ENCODE results near the gene NT5C3B.

NT5C3B gene

DNA sequence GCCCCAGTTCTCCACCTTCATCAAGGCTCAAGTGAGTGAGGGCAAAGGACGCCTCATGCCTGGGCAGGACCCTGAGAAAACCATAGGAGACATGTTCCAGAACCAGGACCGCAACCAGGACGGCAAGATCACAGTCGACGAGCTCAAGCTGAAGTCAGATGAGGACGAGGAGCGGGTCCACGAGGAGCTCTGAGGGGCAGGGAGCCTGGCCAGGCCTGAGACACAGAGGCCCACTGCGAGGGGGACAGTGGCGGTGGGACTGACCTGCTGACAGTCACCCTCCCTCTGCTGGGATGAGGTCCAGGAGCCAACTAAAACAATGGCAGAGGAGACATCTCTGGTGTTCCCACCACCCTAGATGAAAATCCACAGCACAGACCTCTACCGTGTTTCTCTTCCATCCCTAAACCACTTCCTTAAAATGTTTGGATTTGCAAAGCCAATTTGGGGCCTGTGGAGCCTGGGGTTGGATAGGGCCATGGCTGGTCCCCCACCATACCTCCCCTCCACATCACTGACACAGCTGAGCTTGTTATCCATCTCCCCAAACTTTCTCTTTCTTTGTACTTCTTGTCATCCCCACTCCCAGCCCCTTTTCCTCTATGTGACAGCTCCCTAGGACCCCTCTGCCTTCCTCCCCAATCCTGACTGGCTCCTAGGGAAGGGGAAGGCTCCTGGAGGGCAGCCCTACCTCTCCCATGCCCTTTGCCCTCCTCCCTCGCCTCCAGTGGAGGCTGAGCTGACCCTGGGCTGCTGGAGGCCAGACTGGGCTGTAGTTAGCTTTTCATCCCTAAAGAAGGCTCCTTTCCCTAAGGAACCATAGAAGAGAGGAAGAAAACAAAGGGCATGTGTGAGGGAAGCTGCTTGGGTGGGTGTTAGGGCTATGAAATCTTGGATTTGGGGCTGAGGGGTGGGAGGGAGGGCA lies 13.6 kb downstream of the NT5C3B start:
- H3K36me3 ChIP-seq (ENCODE audit: control insufficient read depth in 2 of 2, insufficient read depth in 1 of 2, low read length in 2 of 2) = peaks cover 17 to 87% of the 10 kb centered on the region in 2 experiments
- POLR2A ChIA-PET = interaction anchor here (0.5 to 2.9 kb wide), 8 partner anchors 8 to 134 kb away, joined by 3 to 25 read pairs (median 6); partner anchors contain the start of genes EIF1, FKBP10 and P3H4
- H3K4me3 ChIP-seq (ENCODE audit: low read depth, low read length) = no peak overlapping the region
- CTCF ChIA-PET = interaction anchor here (0.6 to 0.7 kb wide), 2 partner anchors 20 to 358 kb away, joined by 3 read pairs; partner anchors contain the start of gene KCNH4
- no peak for TF ChIP-seq ZNF121 (tag by site-specific recombination; IDR thresholded peaks at IDR 0.05)
- peak; percentile 18; the same call in 1 of the 2 replicates for TF ChIP-seq ZNF341 (tag by site-specific recombination; IDR thresholded peaks at IDR 0.05; ENCODE audit: low read depth)
- TF ChIP-seq ZNF610 (tag by site-specific recombination; IDR thresholded peaks at IDR 0.05; ENCODE audit: borderline replicate concordance) = no peak
- no peak for TF ChIP-seq ZFP3 (tag by site-specific recombination; IDR thresholded peaks at IDR 0.05; ENCODE audit: low read depth)
- no peaks in the 10 kb centered on the region for H3K4me1 ChIP-seq (ENCODE audit: control insufficient read depth, insufficient read depth, low read length)
- peak overlapping the region; percentile 11; the same call in 1 of the 2 replicates for H3K27ac ChIP-seq (ENCODE audit: extremely low read depth, low read depth, low read length)
- no peaks in the 10 kb centered on the region for H3K9me3 ChIP-seq (ENCODE audit: control insufficient read depth, insufficient read depth, low read depth, low read length)

GRCh38 chr17:41821776-41822175 lies 14.3 kb downstream of the NT5C3B start:
- Histone ChIP-seq H3K27ac (ENCODE audit: extremely low read depth, low read depth, low read length) (peak overlapping the region; percentile 11; the same call in 1 of the 2 replicates), H3K4me3 (ENCODE audit: low read depth, low read length) (no peak overlapping the region), H3K9me3 (ENCODE audit: control insufficient read depth, insufficient read depth, low read depth, low read length) (no peaks in the 10 kb centered on the region), H3K36me3 (ENCODE audit: control insufficient read depth in 2 of 2, insufficient read depth in 1 of 2, low read length in 2 of 2) (peaks cover 12 to 89% of the 10 kb centered on the region in 2 experiments), H3K4me1 (ENCODE audit: control insufficient read depth, insufficient read depth, low read length) (no peaks in the 10 kb centered on the region)
- ChIA-PET CTCF (no interaction called here), POLR2A (interaction anchor here (1.3 to 2.9 kb wide), 2 partner anchors 9 kb away, joined by 6 to 25 read pairs; partner anchors contain the start of genes FKBP10 and P3H4)
- TF ChIP-seq ZNF26 (tag by site-specific recombination; IDR thresholded peaks at IDR 0.05) (no peak), ZNF214 (tag by site-specific recombination; IDR thresholded peaks at IDR 0.05; ENCODE audit: borderline replicate concordance) (no peak), ZNF341 (tag by site-specific recombination; IDR thresholded peaks at IDR 0.05; ENCODE audit: low read depth) (no peak)

DNA sequence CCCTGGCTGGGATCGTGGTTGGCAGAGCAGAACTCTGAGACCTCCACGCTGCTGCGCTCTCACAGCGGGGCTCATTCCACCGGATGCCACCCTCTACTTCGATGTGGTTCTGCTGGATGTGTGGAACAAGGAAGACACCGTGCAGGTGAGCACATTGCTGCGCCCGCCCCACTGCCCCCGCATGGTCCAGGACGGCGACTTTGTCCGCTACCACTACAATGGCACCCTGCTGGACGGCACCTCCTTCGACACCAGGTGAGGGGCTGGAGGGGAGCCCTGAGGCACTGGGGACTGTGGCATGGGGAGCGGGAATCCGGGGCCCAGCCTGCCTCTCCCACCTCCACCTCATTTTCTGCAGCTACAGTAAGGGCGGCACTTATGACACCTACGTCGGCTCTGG lies 18.0 kb downstream of the NT5C3B start:
- CTCF ChIA-PET = interaction anchor here (0.7 kb wide), 2 partner anchors 139 to 1040 kb away, joined by 3 to 4 read pairs; no protein-coding TSS in a partner anchor
- no peak overlapping the region for H3K4me3 ChIP-seq (ENCODE audit: low read depth, low read length)
- peaks cover 0 to 64% of the 10 kb centered on the region in 2 experiments; a peak in 2 of 3 replicates for H3K36me3 ChIP-seq (ENCODE audit: control insufficient read depth in 2 of 2, insufficient read depth in 1 of 2, low read length in 2 of 2)
- H3K27ac ChIP-seq (ENCODE audit: extremely low read depth, low read depth, low read length) = no peak overlapping the region
- POLR2A ChIA-PET = interaction anchor here (0.7 to 1.0 kb wide), 2 partner anchors 23 to 129 kb away, joined by 3 read pairs; no protein-coding TSS in a partner anchor
- H3K4me1 ChIP-seq (ENCODE audit: control insufficient read depth, insufficient read depth, low read length) = 0 out of 2 replicates have a peak, but pooled peaks cover 3% of the 10 kb centered on the region
- H3K9me3 ChIP-seq (ENCODE audit: control insufficient read depth, insufficient read depth, low read depth, low read length) = no peaks in the 10 kb centered on the region
- TF ChIP-seq, protein P1, sequence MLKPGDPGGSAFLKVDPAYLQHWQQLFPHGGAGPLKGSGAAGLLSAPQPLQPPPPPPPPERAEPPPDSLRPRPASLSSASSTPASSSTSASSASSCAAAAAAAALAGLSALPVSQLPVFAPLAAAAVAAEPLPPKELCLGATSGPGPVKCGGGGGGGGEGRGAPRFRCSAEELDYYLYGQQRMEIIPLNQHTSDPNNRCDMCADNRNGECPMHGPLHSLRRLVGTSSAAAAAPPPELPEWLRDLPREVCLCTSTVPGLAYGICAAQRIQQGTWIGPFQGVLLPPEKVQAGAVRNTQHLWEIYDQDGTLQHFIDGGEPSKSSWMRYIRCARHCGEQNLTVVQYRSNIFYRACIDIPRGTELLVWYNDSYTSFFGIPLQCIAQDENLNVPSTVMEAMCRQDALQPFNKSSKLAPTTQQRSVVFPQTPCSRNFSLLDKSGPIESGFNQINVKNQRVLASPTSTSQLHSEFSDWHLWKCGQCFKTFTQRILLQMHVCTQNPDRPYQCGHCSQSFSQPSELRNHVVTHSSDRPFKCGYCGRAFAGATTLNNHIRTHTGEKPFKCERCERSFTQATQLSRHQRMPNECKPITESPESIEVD (tag by site-specific recombination; IDR thresholded peaks at IDR 0.05) = no peak
- TF ChIP-seq, protein P2, sequence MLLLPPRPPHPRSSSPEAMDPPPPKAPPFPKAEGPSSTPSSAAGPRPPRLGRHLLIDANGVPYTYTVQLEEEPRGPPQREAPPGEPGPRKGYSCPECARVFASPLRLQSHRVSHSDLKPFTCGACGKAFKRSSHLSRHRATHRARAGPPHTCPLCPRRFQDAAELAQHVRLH (tag by site-specific recombination; IDR thresholded peaks at IDR 0.05) = no peak
- TF ChIP-seq ZNF292 (tag by site-specific recombination; IDR thresholded peaks at IDR 0.05; ENCODE audit: borderline replicate concordance, low read depth) (no peak), ZNF16 (tag by site-specific recombination; IDR thresholded peaks at IDR 0.05; ENCODE audit: low read depth) (no peak), ZBTB26 (tag by site-specific recombination; optimal IDR thresholded peaks at IDR 0.05) (no peak), ZNF561 (tag by site-specific recombination; IDR thresholded peaks at IDR 0.05; ENCODE audit: borderline replicate concordance) (no peak), HIC1 (tag by site-specific recombination; IDR thresholded peaks at IDR 0.05) (no peak), ZNF214 (tag by site-specific recombination; IDR thresholded peaks at IDR 0.05; ENCODE audit: borderline replicate concordance) (no peak)
- TF ChIP-seq, protein P3, sequence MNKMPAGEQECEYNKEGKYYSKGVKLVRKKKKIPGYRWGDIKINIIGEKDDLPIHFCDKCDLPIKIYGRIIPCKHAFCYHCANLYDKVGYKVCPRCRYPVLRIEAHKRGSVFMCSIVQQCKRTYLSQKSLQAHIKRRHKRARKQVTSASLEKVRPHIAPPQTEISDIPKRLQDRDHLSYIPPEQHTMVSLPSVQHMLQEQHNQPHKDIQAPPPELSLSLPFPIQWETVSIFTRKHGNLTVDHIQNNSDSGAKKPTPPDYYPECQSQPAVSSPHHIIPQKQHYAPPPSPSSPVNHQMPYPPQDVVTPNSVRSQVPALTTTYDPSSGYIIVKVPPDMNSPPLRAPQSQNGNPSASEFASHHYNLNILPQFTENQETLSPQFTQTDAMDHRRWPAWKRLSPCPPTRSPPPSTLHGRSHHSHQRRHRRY (tag by site-specific recombination; IDR thresholded peaks at IDR 0.05) = no peak
